Adipose tissue (tissue), 3 donors: ENCODE measurements around the gene LARP6. TPM values are rescaled to one million over a fixed set of nuclear protein-coding genes. Genes with fewer than 3 reads are reported as not detected.
"Not testable (repeated sequence)": the region's sequence is repeated elsewhere in the genome, so short reads cannot be mapped to it uniquely, and the experiment has no call there.

Experiments
- H3K27ac ChIP-seq: one replicate; pipeline ENCODE4 v1.5.1; 2013; ENCODE audit warnings: low read depth, low read length
- WGBS, 3 donors: extraction: QIAGEN DNeasy Blood & Tissue Kit; methylation state at CpG; one replicate each; pipeline ENCODE4 v1.1.7; 2013; 5-methylcytosine and 5-hydroxymethylcytosine counted together
- polyA plus RNA-seq, 3 donors: library from polyadenylated mRNA; stranded (reverse); fragments of 200-250 nt; gene quantifications; one replicate each; pipeline ENCODE4 v1.2.3, GENCODE V29; 2013
- donor health status: healthy with polysubstance abuse.
- donor health status: Bipolar disorder and iron deficiency.
- donor health status: healthy.

The LARP6 gene
- polyA plus RNA-seq, 3 donors: 6.6 to 116 (median 67.3) TPM

DNA sequence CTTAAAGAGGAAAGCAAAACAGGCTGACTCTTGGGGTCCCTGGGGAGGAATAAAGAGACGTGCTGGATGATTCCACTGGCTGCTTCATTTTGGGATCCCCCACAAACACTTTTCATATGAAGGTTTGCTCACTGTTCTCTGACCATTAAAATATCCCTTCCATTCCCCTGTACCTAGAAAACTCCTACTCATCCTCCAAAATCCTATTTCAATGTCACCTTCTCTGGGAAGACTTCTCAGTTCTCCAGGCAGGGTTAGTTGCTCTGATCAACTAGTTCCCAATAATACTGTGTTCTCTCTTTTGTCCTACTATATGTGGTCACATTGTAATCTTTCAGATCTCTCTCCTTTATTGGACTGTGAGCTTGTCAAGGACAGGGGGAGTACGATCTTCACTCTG is 19.0 kb downstream of the LARP6 start:
- H3K27ac ChIP-seq: no peak overlapping the region
- 61 to 88% (median 69%) methylated on average over 2 of the region's 2 CpGs for WGBS, 3 donors

DNA sequence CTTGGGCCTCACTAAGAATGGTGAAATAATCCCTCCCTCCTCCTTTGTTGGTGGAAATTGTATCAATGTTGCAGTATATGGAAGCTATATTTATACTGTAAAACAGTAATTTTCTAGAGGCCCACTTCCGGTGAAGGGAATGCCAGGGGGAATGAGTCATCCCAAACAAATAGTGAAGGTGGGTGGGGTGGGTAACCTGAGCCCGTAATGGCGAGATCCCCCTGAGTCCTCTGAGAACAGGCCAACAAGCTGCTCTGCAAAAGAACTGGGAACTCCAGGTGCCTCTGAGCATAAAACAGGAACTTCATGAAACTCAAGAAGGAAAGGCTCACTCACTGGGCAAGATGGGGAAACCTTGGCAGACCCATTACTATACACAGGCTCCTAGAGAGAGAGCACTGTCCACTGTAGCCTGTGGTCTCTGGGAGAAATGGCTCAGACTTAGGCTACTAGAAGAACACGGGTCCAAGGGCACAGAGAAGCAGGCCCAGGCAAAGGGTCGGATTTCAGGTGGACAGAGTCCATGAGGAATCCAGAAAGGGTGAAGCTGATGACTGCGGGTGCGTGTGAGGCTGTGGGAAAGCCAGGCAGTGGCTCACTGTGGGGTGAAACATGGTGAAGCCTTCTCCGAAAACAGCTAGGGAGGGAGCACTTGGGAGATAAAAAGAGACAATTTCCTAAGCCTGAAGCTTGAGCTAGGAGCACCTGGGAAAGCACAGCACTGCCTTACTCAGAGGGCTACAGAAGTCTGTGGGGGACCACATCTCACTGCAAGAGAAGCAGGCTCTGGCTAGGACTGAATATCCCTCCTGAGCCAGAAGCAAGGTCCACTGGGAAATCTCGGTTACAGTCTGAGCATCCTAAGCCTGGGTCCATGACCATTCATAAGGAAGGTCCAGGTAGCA is 19.8 kb downstream of the LARP6 start:
- WGBS, 3 donors: 58 to 66% (median 61%) methylated on average over 9 of the region's 9 CpGs
- no peak overlapping the region for H3K27ac ChIP-seq

DNA sequence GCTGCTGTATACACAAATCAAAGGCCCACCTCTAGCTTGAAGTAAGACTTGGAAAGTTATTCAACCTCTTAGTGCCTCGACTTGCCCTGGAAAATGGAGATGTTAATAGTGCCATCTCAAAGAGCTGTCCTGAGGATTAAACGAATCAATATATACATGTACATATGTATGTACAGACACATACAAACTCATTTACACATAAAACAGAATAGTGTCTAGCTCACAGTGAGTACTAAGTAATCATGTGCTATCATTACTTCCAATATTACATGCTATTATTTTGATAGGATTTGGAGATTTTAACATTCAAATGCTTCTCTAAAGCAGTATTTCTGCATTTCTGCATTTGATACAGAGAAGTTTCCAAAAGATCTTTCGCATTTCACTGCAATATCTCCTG is 20.5 kb downstream of the LARP6 start:
- H3K27ac ChIP-seq: no peak overlapping the region
- WGBS, 3 donors: 80 to 90% (median 81%) methylated on average over 3 of the region's 3 CpGs

DNA sequence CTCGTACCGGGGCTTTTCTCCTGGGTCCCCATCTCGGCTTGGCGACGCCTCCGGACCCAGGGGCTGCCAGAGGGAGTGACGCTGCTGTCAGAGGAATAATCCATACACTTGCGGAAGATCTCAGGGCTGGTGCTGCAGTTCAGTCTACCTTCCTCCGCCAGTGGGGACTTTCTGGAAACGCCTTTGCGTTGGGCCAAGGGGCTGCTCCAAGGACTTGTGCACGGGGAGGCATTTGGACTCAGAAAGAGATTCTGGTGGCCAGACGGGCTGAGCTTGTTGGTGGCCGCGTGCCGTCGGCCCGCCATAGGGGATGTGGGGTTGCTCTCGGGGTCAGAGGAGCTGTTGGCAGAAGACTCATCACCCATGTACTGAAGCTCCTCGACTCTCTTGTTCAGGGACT is 21.8 kb downstream of the LARP6 start:
- 94 to 95% (median 94%) methylated on average over 17 to 20 of the region's 20 CpGs for whole genome bisulfite sequencing, 3 donors
- no peak overlapping the region for H3K27ac ChIP-seq

DNA sequence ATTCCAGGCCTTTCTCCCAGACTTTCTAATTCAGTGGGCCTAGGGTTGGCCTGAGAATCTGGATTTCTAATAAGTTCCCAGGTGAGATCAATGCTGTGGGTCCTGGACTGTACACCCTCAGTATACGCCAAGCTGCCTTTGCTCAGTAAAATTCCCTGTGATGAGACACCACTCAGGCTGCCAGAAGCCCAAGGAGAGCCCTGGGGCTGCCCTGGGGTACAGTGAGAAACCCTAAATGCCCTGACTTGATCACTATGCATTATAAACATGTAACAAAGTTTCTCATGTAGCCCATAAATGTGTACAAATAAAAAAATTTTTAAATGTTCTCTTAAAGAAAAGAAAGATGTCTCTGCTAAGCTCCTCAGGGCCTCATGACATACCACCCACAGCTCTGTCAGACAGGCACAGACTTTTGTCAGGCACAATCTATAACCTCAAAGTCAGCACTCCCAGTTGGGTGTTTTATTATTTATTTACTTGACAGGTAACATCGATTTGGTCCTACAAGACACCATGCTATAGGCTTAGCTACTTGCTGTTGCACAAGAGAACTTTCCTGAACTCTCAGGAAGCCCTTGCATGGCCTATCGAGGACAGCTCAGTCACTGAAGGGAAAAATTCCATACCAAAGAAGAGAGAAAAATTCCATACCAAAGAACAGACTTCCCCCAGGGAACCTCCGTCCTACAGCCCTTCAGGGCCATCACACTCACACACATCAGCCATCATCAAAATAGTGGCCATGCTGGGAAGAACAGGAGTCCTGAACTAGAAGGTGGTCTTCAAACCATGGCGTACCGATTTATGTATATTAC is 22.7 kb downstream of the LARP6 start:
- no peak overlapping the region for H3K27ac ChIP-seq
- WGBS, 3 donors: 87 to 95% (median 90%) methylated on average over 6 of the region's 6 CpGs

DNA sequence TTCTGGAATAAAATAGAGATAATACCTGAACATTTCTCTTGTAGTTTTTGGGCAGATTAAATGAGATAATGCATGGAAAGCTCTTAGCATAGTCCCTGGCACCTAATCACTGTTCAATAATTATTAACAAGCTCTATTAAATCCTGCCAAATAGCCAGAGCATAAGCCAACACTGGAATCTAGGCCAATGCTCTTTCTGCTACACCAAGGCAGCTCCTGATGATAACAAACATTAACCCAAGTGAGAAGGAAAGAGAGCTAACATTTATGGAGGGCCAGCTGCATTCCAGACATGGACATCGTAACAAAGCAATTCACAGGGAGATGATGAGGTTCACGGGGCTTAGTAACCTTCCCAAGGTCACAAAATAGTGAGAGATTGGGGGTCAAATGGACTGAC is 23.3 kb downstream of the LARP6 start:
- no peak overlapping the region for H3K27ac ChIP-seq
- WGBS, 3 donors: 21 to 66% (median 42%) methylated on average over 2 of the region's 2 CpGs

DNA sequence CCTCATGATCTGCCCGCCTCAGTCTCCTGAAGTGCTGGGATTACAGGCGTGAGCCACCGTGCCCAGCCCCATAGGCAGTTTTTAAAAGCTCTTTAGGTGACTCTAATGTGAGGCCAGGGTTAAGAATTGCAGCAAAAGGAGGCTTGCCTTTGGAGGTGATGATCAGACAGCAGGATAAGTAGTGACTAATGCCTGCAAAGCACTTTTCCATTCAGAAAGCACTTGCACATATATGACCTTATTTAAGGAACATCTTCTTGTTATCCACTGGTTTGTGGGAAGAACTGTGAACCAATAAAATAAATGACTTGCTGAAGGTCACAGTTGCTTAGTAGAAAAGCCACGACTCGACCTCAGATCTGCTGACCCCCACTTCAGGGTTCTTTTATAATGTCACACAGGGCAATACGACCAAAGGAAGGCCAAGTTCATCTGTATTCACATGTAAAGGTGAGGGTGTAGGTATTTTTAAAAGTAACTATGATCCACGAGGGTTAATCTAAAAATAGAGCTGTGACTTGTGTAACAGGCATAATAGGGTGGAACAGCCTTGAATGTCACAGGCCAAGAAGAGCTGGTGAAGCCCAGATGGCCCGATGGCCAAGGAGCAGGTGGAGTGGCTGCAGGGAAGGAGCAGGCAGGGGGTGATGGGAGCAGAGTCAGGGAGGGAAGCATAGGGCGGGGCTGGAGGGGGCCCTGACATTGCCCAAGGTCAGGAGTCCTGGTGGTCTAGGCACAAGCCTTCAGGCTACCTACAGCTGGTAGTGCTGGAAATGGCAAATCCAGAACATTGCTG is 24.4 kb downstream of the LARP6 start:
- WGBS, 3 donors: 63 to 85% (median 79%) methylated on average over 9 of the region's 9 CpGs
- H3K27ac ChIP-seq: no peak overlapping the region

DNA sequence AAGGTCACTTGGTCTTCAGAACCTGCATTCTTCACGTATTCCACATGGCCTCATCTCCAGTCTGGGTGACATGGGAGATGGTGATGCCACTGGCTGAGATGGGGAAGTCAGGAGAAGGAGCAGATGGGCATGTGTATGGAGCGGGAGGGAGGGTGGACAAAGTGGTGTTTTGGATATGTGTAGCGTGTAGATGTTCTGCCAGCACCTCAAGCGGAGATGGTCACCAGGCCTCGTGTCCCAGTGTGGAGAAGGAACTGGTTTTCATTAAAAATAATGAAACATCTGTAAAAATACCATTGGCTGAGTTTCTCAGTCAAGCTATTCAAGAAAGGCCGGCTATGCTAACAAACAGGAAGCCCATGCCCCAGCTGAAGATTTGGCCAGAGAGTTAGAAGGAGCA is 26.2 kb downstream of the LARP6 start:
- H3K27ac ChIP-seq: peak overlapping the region; percentile 21
- WGBS, 3 donors: 82 to 90% (median 85%) methylated on average over 6 of the region's 6 CpGs

DNA sequence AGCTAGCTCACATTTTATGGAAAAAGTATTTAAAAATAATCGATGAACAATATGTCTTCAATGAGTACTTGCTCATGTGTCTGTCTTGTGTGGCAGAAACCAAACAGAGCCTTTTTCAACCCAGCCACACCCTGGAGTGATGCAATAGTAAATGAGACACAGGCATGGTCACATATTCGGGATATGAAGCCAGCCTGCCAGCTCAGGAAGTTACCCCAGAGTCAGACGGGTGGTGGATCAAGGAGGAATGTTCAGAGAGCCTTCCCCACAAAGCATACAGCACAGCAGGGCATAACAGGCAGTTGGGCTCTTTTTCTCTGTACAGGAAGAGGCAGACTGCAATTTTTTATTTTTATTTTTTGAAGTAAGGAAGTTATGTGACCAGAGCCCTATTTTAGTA is 27.3 kb downstream of the LARP6 start:
- 21 to 37% (median 21%) methylated on average over 3 of the region's 3 CpGs for WGBS, 3 donors
- no peak overlapping the region for H3K27ac ChIP-seq

DNA sequence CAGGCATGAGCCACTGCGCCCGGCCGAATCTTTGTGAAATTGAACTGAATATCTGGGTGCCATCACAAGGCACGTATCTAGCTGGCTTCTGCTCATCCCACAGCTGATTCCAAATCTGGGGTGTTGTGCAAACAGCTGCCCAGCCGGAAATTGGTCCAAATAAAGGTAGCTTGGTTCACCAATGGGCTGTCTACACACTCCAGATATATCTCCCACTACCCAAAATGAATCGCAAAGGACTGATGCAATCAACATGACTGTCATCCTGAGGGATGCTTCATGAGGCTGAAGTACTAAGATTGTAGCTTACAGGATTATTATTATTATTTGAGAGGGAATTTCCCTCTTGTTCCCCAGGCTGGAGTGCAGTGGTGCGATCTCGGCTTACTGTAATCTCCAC is 28.1 kb downstream of the LARP6 start:
- 89 to 90% (median 89%) methylated on average over 8 of the region's 8 CpGs for WGBS, 3 donors
- peak overlapping the region; percentile 33 for H3K27ac ChIP-seq

DNA sequence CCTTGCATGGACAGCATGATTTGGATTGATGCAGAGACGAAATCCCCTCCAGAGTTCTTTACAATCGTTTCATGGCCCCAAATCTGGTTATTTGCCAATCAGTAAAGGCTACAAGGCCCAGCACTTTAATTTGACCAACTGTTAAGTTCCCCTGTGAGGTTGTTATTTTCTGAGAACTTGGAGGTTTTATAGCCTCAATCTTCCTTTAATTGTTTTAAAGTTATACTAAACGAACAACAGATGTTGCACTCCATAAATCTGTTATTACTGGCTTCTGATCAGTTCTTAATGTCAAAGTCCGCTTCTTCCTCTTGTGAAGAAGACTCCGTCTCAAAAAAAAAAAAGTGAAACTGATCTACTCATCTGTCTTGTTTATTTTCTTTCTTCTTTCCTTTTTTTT is 30.8 kb downstream of the LARP6 start:
- no peak overlapping the region for H3K27ac ChIP-seq
- WGBS, 3 donors: 50 to 69% (median 61%) methylated on average over 5 of the region's 5 CpGs

DNA sequence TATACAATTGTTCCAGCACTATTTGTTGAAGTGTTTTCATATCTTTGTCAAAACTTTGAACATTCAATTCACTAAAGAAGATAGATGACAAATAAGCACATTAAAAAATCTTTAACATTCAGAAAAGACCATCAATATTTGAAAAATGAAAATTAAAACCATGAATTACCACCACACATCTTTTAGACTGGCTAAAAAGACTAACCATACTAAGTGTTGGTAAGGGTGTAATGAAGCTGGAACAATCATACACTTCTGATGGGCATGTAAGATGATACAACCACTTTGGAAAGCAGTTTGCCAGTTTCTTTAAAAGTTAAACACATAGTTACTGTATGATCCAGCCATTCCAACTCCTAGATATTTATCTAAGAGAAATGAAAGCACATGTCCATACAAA is 33.7 kb downstream of the LARP6 start:
- H3K27ac ChIP-seq: no peak overlapping the region

DNA sequence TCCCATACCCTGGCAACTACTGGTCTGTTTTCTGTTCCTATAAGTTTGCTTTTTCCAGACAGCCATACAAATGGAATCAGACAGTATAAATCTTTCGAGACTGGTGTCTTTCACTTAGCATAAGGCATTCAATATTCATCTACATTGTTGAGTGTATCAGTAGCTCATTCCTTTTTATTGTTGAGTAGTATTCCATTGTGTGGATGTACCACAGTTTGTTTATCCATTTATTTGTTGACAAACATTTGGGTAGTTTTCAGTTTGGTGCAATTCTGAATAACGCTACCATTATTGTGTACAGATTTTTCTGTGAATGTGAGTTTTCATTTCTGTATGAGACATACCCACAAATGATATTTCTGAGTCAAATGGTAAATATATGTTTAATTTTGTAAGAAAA is 35.4 kb downstream of the LARP6 start:
- 96% methylated on average over 2 of the region's 2 CpGs for WGBS, 3 donors

DNA sequence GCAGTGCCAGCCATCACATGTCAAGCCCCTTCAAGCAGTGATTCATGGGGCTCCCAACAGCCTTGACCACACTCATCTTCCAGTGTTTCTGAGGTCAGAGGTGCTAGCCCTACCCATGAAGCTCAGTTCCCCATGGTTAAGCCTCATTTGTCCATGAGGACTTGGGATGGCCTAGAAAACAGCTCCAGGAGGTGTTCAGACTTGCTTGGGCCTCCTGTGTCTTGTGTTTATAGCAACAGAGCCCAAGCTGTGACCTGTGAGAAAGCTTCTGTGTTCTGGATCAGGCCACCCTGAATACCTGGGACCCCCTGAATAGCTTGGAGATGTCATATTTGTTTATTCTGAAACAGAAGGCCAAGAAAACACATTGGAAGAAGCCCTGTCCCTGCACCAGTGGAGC is 36.7 kb downstream of the LARP6 start:
- no peak overlapping the region for H3K27ac ChIP-seq

More for the DNA sequence above, 35.4 kb downstream of the LARP6 start:
- no peak overlapping the region for H3K27ac ChIP-seq

DNA sequence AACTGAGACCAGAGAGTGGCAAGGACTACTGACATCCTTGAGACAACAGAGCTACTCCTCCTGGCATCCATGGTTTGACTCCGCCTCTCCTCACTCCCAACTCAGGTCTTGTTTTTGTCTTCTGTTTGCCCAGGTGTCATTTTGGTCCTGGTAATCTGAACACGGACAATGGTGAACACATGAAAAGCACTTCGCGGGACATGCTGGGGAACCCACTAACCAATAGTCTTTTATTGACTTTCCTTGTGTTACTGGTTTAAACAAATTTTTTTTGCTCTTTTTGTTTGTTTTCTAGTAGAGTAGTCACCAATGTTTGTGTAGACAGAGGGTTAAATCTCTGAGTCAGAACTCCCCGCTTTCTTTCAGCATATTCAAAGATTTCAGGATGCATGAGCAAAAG is 38.4 kb downstream of the LARP6 start:
- no peak overlapping the region for H3K27ac ChIP-seq
- WGBS, 3 donors: 49 to 95% (median 91%) methylated on average over 5 of the region's 5 CpGs

DNA sequence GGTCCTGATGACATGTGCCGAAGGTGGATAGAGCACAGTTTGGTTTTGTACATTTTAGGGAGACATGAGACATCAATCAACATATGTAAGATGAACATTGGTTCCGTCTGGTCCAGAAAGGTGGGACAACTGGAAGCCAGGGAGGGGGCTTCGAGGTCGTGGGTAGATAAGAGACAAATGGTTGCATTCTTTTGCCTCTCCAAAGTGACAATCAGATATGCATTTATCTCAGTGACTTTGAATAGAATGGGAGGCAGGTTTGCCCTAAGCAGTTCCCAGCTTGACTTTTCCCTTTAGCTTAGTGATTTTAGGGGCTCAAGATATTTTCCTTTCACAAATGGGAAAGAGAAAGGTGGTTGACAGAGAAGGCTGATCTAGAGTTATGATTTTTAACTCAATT is 38.9 kb downstream of the LARP6 start:
- WGBS, 3 donors: 53 to 89% (median 79%) methylated on average over 4 of the region's 4 CpGs
- H3K27ac ChIP-seq: not testable (repeated sequence)

DNA sequence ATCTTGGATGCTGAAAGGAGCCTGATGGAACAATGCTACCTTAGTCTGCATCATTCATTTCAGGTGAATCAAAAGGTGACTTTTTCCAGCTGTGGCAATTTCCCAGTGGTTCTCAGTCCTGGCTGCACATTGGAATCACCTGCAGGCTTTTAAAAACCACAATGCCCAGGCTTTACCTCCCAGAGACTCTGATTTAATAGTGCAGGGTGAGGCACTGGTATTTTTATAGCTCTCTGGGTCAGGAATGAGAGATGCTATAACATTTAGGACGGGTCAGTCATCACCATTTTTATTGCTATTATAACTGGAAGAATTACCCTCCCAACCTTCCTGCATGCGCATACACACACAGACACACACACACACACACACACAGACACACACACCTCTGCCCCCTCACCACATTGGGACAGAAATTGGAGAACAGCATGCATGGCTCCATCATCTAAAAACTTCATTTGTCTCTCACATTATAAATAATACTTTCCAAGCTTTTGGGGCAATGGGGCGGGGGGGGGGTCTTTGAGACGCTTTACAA is 41.1 kb downstream of the LARP6 start:
- no peak overlapping the region for H3K27ac ChIP-seq
- whole genome bisulfite sequencing, 3 donors: 91 to 95% (median 91%) methylated on average over 4 of the region's 4 CpGs

DNA sequence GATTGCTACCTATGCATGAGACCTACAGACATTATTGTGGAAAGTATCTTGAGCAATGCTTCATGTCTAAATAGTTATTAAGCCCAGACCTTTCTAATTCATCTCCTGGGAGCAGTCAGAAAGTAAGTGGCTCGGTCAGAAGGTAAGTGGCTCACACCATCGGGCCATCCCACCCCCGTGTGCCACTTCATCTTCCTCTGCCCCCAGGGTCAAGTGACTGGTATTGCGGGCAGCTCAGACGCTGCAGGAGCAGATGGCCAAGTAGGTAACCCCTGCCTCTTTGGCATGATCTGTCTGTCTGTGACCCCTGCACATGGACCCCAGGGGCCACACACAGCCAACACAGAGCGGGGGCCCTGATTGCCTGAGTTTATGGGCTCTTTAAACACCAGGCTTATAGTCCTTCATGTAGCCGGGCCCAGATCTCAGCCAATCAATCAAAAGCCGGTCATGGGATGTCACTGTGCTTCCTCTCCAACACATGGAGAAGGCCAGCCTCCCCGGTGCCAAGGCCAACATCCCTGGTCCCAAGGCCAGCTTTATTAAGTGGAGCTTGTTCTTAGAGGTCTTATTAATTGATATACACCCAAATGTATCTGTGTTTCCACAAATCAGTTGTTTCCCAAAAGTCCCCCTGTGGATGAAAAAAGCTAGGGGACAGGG is 42.9 kb downstream of the LARP6 start:
- no peak overlapping the region for H3K27ac ChIP-seq
- WGBS, 3 donors: 64 to 73% (median 69%) methylated on average over 9 of the region's 9 CpGs
